Muscle of back (tissue), 11 donors: ENCODE results near the gene MVD. TPM values are rescaled to one million over a fixed set of nuclear protein-coding genes. Genes with fewer than 3 reads are reported as not detected.
A peak's percentile ranks its signal among the peaks of the same experiment; 100 is the strongest.

Experiments used
- DNase-seq, 3 donors: peaks; one replicate each; pipeline versions ENCODE4 v3.0.0 to v3.0.0-alpha.2; 2013
- polyA plus RNA-seq, 10 donors: library from polyadenylated mRNA; unstranded; fragments of 120-200 nt; gene quantifications; one replicate each; pipeline ENCODE4 v1.2.1, GENCODE V29; 2013; ENCODE audit not compliant: insufficient read length in 10 of 10

MVD gene
- polyA plus RNA-seq, 10 donors, result 19.4 to 38.9 (median 26.3) TPM

DNA sequence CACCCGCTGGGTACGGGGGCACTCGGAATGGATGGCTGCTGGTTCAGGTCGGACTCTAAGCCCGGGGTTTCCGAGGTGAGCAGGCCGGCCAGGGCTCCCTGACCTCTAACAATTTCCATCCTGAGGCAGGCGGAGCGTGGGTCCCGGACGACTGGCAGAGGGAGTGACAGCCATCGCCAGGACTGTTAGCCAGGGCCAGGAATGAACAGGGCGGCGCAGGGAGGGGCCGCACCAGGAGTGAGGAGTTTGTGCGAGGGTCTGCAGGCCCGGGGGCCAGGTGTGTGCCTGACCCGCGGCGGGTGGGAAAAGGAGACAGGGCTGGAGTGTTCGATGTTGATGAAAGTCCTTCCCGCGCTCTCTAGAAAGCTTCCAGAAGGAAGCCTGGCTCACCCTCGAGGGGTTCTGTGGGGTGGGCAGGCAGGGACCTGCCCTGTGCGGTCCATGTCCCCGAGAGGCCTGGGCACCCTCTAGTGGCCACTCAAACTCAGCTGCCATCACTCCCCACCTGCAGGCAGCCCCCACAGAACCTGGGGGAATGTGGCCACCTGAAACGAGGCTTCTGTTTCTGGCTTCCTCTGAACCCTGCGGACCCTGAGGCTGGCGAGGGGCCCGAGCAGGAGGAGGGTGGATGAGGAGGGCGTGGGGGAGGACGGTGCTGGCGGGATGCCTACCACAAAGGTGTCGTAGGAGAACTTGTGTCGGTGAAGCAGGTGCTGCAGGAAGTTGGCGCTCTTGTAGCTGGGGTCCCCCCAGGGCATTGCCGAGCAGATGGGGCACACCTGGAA, 35.1 kb upstream of the MVD start:
- DNase-seq, result no peak

DNA sequence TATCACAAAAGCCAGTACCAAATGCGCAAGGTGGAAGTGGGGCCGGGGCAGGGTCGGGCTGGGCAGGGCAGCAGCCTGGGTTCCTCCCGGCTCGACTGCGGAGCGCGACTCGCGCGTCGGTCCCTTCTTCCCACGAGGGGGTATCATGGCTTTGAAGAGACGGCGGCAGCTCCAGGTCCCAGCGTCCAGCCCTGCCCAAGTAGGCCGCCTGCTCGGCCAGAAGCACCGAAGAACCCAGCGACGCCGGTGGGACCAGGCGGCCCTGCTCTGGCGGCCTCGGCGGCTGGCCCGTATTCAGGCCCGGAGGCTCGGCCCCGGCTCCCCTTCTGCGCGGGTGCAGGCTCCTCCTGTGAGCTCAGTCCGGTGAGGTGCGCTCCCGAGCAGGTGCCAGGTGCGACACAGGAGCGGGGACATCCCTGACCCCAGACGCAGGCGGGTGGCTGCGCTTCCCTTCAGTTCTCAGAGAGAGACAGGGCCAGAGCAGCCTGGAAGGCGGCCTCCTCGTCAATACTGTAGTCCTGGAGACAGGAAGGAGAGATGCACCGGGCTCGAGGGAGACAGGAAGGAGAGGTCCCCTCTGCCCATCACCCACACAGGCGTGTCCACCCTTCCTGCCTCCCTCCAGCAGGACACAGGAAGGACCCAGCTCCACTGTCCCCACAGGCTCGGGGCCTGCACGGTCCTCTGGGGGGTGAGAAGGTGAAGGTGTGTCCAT, 34.4 kb upstream of the MVD start:
- no peak for DNase-seq

DNA sequence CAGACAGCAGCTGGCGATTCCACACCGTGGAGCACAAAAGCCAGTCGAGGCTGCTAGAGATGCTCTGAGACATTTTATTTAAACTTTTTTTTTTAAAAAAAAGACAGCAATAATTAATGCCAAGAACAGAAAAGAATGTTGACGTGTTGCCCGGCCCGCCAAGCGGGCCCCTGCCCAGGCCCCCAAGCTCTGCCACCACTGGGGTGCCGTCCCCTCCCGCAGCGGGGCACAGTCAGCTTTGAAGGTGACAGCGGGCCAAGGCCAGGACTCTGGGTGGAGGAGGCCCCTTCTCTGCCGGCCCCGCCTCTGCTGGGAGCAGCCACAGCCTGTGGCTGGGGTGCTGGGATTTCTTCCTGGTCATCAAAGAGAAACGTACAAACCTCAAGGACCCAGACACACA, 33.5 kb upstream of the MVD start:
- DNase-seq, result no peak

DNA sequence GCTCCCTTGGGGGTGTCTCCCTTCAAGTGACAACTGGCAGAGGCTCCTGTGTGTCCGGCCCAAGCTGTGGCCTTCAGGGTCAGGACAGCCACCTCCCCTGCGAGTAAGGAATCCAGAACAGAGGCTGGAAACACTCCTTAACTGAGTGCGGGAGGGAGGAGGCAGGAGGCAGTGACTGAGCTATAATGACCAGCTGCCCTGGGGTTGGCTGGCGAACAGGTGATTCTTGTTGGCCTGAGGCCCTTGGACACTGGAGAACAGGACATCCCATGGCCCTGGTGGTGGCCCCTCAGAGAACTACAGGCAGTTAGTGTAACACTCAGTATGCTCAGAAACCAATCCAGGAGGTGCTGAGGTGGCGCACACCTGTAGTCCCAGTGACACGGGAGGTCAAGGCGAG, 32.9 kb upstream of the MVD start:
- DNase-seq, result no peak

DNA sequence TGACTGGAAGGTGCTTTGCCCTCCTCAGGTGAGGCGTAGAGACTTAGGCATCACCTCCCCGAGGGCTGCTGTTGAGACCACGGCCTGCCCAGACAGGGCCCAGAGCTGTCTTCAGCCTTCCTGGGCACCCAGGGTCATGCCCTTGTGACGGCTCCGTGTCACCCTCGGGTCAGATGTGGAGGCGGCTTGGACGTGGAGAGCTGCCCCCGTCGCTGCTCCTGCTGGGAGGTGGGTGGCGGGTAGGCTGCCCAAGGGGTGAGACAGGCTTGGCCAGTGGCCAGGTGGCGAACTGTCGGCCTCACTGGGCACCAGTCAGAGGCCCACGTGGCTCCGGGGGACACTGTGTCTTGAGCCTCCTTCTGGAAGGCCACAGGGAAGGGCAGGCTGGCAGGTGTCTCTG, 32.3 kb upstream of the MVD start:
- no peak for DNase-seq

DNA sequence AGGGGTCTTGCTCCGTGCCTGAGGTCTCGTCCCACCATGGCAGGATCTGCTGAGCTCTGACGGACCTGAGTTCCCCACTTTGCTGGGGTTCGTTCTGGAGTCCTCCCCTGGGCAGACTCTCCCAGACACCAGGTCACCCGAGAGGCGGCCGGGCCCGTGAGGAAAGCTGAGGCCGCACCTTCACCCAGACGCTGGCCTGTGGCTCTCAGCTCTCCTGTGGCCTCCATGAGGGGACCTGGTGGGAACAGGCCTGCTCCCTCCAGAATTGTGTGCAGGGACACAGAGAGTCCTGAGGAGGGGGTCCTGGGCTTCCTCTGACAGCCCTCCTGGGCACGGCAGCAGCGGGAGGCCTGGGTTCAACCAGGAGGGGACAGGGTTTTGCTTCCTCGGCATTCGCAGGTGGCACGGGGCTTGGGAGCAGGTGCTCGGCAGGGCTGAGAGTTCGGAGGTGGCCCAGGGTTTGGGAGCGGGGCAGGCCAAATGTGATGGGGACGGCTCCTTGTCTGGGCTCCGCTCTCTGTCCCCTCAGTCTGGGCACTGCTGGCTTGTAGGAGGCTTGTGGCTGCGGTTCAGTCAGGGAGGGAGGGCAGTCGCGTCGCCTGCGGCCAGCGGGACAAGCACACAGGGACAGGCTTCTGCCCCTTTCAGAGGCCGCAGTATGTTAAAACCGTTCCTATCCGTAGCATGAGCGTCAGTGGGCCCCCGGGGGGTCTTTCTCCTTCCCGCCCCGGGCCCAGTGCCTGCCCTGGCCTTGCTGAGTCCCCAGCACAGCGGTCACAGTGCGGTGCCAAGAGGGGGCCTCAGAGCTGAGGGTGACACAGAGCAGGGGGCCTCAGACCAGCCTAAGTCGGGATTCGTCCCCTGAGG, 31.6 kb upstream of the MVD start:
- no peak for DNase-seq

DNA sequence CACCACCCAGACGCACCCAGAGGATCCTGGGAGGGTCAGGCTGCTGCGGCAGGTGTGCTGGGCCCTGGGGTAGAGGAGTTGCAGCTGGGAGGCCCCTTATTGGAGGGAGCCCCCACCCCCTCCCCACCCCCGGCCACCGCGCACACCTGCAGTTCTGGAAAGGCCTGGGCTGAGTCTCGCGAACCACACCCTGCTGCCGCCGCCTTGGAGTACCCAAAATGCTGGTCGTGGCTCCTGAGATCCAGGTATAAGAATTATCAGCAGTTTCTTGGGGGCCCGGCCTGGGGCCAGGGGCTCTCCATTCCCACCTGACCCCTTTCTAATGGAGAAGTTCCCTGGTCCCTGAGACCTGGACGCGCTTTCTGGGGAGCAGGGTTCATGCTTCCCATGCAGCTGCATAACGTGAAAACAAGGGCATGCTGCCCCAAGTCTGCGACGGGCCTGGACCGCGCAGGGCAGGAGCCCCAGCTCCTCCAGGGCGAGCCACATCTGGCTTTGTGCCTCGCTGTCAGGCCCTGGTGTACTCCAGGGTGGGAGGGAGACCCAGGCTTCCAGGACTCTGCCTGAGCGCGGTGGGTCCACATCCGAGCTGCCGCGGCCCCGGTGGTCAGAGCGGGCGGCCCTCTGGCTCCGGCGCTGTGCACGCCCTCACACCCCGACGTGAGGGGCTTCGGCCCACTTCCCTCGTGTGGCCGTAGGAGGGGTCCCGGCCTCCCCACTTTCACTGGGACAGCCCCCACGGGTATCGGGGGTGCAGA, 30.7 kb upstream of the MVD start:
- DNase-seq, result no peak

DNA sequence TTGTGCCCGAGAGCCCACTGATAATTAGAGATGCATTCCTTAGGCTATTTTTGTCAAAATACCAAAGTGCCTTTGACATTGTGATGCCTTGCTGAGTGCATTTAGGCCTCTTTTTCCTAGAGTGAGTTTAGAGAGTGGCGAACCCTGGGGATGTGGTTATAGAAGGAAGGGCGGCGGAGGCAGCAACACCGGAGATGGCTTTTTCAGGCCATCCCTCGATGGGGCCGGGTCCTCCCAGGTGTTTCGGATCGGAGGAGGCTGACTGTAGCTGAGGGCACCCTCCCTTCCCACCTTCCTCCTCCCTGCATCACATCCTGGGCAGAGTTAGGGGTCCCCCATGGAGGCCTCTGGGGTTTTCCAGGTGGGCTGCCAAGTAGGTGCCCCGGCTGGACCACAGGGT, 30.0 kb upstream of the MVD start:
- no peak for DNase-seq

DNA sequence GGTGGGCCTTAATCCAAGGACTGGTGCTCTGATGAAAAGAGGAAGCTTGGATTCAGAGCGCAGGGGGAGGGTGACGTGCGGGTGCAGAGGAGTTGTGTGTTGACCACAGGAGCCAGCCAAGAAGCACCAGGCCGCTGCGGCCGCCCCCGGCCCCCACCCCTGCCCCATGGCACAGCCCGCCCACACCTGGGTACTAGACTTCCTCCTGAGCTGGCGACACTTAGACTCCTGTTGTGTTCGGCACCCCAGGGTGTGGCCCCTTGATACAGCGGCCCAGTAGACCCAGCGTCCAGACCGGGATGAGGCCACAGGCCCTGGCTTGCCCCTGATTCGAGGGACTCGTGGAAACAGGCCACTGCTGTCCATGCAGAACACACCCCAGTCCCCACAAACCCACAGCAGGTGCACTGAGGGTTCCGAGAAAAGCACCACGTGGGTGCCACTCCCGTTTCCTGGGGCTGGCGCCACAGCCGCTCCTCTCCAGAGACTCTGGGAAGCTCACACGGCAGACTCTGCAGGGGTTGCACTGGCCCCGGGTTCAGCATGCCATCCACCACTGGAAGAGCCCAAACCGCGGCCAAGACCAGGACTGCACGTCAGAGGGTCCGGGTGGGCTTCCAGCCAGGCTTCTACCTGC, 29.2 kb upstream of the MVD start:
- no peak for DNase-seq

DNA sequence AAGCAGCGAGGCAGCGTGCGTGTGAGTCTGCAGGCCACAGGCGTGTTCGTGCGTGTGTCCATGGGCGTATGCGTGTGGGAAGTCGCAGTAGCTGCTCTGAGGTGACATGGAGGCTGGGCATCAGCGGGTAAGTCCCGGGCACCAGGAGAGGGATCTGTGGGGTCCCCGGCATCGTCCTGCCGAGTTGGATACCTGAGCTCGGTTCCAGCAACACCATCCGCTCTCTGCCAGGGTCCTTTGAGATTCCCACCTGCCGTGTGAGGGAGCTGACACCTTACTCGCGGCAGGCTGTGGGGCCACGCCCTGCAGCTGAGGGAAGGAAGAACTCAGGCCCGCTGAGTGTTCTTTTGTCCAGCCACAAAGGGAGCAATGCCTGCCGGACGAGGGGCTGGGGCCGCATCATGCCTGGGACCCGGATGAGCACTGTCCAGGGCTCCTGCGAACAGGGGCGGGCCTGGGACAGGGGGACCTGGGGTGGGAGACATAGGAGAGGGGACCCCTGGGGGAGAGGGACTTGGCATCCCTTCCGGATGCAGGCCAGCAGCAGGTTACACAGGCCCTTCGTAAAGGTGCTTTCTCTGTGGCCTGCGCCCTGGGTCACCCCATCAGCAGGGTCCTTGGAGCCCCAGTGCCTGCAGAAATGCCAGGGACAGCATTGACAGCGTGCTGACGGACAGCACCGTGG, 28.4 kb upstream of the MVD start:
- no peak for DNase-seq

DNA sequence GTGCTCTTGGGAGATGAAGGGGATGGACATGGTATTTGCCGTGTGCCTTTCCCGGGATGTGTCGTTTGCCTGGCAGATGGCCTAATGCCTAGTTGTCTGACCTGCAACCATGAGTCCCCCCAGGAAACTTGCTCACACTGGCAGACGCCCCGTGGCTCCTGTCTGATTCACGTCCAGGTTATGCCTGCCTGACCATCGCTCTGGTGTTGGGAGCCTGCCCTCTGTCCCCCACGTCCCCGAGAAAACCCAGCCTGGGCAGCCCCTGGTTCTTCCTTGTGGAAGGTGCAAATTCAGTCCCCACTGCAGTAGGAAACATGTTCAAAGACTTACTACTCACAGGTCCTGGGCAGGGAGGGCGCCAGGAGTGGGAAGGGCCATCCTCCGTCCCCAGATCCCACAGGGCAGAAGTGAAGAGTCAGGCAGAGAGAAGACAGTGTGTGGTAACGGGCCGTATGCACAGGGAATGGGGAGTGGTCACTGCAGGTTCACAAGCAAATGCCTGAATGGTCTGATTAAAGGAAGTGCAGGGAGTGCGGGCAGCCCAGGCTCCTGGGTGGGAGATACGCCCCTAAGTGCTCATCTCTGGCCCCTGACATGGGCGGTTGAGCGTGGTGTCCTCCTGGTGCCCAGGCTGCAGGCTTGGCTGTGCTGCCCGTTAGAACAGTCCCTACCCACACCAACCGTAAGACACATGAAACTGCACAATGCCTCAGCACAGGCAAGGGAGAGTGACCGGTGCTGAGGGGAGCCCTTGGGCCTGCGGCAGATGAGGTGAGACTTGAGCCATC, 27.6 kb upstream of the MVD start:
- DNase-seq, result no peak

DNA sequence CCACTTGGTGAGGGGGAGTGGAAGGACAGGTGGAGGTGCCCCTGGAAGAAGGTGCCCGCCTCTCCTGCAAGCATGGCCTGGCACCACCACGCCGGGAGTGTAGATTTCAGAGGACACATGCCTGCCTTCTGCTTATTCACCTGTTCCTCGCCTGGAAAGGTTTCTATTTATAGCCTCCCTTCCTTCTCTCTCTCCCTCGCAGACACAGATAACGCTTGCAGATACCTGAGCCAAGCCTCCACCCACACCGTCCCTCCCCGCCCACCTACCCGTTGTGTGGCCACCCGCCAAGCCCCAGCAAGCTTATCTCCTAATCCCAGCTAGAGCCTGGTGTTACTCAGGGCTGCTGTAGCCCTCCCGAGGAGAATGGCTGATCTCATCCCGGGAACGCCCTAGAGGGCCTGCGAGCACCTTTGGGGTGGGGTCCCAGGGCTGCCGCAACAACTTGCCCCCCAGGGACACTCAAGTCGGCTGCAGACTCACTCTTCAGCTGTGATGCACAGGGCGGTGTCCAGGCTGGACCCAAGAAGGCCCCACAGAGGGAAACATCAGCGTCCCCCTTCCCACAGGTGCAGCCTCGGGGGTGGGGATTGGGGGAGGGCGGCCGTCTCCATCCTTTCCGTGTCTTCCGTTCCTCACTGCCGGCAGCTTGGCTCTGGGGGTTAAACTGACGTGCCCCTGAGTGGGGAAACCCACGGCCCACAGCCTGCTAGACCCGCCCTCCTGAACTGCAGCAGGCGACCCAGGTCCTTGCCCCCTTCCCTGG, 25.3 kb upstream of the MVD start:
- no peak for DNase-seq

DNA sequence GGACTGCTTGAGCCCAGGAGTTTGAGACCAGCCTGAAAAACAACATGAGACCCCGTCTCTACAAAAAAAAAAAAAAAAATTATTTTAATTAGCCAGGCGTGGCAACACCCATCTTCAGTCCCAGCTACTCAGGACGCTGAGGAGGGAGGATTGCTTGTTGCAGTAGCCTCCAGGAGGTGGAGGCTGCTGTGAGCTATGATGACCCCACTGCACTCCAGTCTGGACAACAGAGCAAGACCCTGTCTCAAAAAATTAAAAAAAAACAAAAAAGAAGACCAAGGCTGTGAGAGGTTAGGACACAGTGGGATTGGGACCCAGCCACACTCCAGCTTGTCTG, 24.8 kb upstream of the MVD start:
- no peak for DNase-seq

DNA sequence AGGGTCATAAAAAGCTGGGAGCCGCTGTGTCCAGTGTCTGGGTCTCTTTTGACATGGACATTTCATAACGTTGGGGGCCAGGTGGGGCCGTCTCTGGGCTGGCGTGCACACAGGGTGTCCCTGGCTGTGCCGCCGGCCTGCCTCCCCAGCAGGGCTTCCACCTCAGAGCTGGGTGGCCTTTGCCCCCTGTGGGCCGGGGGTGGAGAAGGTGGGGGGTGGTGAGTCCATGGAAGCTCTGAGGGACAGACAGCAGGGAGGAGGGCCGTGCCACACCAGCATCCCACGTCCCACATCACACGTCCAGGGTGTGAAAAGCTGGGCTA, 24.3 kb upstream of the MVD start:
- DNase-seq, result no peak

DNA sequence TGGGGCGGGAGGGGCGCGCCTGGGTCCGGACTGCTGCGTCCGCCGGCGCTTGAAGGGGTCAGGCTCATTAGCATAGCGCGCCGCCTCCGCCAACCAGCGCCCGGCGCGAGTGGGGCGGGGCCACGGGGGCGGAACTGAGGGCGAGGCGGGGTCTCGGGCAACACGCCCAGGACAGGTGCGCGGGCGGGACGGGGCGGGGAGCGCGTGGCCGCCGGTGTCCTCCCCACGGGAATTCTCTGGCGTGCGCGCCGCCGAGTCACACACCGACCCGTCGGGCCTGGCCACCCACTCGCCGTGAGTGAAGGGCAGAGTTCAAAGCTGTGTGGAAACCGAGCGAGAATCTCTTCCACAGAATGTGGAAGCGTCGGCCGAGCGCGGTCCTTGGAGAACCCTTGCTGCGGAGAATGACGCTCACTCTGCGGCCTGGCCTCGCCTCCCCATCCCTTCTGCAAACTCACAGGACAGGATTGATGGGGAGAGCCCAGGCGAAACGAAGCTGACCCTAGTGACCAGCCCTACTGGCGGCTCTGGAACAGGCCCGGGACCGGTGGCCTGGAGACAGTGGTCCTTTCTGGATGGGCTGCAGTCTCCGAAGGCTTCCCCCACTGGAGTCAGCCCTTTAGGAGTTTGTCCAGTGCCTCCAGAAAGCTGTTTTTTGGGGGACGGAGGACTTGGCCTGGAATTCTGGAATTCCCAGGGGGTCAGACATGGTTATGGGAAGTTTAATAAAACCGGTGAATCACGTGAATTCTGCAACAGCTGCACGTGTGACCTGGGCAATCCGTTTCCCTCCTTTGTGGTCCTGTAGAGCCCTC, 23.8 kb upstream of the MVD start, which contains the start of gene SNAI3:
TSS of gene SNAI3 (minus strand) at position 69 of the 815 bp plus-strand sequence. CDS start 101 bp downstream, outside the sequence.
- peak; percentile 60 to 85 (median 70) for DNase-seq

DNA sequence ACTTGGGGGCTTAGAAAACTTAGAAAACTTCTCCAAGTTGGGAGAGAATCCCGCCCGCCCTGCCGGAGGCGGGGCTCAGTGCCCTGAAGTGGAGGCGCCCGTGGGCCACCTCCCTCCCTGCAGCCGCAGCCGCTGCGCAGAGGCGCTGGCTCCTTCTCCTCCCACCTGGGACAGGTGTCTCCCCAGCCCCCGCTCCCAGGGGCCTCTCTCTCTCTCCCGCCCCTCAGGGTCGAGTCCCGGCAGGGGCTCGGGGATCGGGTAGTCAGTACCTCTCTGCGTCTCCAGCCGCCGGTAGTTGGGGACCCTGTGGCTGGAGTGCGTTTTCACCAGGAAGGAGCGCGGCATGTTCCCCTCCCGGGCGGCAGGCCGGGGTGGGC, 23.2 kb upstream of the MVD start:
- no peak for DNase-seq

DNA sequence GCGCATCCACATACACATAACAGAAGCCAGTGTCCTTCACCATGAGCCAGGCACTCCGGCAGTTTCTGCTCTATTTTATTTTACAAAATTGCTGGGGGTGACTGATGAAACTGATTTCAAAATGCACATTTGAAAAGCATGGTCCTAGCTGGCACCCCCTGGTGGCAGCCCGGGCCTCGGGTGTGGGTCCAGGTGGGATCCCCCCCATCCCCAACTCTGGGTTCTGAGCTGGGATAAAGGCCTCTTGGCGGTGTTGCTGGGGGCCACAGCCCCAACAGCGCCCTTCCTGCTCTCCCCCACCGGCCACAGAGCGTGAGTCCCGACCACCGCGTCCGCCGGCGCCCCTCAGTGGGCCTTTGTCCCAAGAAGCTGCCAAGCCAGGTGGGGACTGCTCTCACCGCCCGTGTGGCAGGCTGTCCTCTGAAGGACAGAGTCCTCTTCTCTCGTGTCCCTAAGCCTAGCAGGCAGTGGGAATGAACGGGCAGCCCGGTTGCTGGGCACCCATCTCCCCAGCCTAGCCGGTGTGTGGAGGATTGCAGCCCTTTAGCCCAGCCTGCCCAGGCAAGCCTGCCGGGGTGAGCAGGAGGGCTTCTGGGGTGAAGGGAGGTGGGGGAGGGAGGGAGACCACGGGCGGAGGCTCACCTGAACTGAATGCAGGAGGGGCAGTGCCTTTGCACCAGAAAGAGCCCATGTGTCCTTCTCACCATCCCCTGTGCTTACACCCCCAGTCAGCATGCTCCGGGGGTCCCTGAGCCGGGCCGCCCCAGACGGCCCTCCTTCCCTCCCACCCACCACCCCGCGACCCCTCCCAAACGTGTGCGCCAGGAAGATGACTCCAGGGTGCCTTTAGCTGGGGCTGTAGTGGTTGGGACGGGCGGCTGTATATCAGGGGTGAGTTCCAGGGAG, 22.5 kb upstream of the MVD start:
- no peak for DNase-seq
